ENCODE measurements around the gene LETM1. TPM values are rescaled to one million over a fixed set of nuclear protein-coding genes. Genes with fewer than 3 reads are reported as not detected.

LETM1 gene
- total RNA-seq, 1 donor from 2014 or later = 64.3 TPM

DNA sequence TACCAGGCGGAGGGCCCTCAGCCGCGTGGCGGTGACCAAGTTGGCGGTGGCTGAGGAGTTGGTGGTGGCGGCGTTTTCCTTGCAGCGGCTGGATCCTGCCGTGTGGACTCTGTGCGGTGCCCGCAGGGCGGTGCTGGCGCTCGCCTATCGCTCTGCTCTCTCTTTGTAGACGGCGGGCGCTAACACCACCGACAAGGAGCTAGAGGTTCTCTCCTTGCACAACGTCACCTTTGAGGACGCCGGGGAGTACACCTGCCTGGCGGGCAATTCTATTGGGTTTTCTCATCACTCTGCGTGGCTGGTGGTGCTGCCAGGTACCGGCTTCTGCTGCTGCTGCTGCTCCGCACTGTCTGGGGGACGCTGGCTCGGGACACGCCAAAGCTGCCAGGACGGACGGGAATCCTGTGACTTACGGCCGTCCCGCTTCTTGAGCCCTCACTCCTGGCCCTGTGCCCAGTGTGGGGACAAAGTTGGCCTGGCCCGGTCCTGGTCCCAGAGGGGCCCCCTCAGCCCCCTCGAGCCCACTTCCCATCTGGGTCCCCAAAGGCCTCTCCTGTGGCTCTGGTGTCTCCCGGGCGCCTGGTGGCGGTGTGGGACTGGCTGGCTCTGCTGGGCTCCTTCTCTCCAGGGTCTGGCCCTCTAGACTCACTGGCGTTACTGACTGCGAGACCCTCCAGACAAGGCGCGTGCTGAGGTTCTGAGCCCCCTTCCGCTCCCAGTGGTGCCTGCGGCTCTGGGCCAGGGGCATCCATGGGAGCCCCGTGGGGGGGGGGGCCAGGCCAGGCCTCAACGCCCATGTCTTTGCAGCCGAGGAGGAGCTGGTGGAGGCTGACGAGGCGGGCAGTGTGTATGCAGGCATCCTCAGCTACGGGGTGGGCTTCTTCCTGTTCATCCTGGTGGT, 52.2 kb downstream of the LETM1 start:
- H3K9me3 Mint-ChIP-seq = no peaks in the 10 kb centered on the region
- H3K4me3 Mint-ChIP-seq = no peak overlapping the region
- no peak overlapping the region for H3K27ac Mint-ChIP-seq
- TF ChIP-seq, protein P1, sequence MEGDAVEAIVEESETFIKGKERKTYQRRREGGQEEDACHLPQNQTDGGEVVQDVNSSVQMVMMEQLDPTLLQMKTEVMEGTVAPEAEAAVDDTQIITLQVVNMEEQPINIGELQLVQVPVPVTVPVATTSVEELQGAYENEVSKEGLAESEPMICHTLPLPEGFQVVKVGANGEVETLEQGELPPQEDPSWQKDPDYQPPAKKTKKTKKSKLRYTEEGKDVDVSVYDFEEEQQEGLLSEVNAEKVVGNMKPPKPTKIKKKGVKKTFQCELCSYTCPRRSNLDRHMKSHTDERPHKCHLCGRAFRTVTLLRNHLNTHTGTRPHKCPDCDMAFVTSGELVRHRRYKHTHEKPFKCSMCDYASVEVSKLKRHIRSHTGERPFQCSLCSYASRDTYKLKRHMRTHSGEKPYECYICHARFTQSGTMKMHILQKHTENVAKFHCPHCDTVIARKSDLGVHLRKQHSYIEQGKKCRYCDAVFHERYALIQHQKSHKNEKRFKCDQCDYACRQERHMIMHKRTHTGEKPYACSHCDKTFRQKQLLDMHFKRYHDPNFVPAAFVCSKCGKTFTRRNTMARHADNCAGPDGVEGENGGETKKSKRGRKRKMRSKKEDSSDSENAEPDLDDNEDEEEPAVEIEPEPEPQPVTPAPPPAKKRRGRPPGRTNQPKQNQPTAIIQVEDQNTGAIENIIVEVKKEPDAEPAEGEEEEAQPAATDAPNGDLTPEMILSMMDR (conservative IDR thresholded peaks at IDR 0.05) = no peak
- no peak for DNase-seq (ENCODE audit: extremely low spot score, unreplicated experiment)
- H3K36me3 Mint-ChIP-seq = no peaks in the 10 kb centered on the region
- no peaks in the 10 kb centered on the region for H3K27me3 Mint-ChIP-seq
- no peaks in the 10 kb centered on the region for H3K4me1 Mint-ChIP-seq (ENCODE audit: unreplicated experiment)

- Mint-ChIP-seq H3K27me3 (no peaks in the 10 kb centered on the region), H3K36me3 (no peaks in the 10 kb centered on the region), H3K27ac (no peak overlapping the region), H3K4me3 (no peak overlapping the region), H3K4me1 (ENCODE audit: unreplicated experiment) (no peaks in the 10 kb centered on the region), H3K9me3 (no peaks in the 10 kb centered on the region)
- DNase-seq (ENCODE audit: extremely low spot score, unreplicated experiment) = no peak
- TF ChIP-seq, protein P1 (conservative IDR thresholded peaks at IDR 0.05) = no peak
Measured at GRCh38 chr4:1802720-1803522, 53.0 kb downstream of the LETM1 start.

DNA sequence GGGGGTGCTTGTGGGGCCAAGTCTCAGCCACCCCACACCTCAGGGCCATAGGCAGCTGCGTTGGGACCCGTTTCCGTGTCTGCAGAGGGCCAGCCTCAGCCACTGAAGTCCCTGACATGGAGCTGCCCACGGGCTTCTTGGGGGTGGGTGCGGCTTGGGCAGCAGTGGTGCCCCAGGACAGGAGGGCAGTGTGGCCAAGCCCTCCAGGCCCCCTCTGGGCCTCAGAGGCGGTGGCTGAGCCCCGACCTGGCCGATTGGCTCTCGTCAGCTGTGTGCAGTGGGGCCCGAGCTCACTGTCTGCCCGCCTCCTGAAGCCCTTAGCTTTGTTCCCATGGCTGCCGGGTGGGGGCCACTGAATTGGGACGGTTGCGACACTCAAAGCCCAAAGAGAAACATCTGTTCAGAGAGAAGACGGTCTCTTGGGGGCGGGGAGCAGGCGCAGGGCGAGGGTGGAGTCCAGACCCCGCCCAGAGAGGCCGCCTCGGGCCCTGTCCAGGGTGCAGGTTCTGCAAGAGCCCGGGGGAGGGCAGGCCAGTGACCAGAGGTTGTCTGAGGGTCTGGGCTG, 53.7 kb downstream of the LETM1 start:
- no peak overlapping the region for H3K27ac Mint-ChIP-seq
- H3K4me1 Mint-ChIP-seq (ENCODE audit: unreplicated experiment) = no peaks in the 10 kb centered on the region

GRCh38 chr4:1801286-1801958, 54.5 kb downstream of the LETM1 start:
- no peak for DNase-seq (ENCODE audit: extremely low spot score, unreplicated experiment)
- TF ChIP-seq, protein P1 (conservative IDR thresholded peaks at IDR 0.05) = no peak
- no peaks in the 10 kb centered on the region for H3K9me3 Mint-ChIP-seq
- H3K27me3 Mint-ChIP-seq = no peaks in the 10 kb centered on the region
- H3K4me3 Mint-ChIP-seq = no peak overlapping the region
- no peak overlapping the region for H3K27ac Mint-ChIP-seq
- no peaks in the 10 kb centered on the region for H3K36me3 Mint-ChIP-seq
- H3K4me1 Mint-ChIP-seq (ENCODE audit: unreplicated experiment) = no peaks in the 10 kb centered on the region

More for the DNA sequence above, 53.7 kb downstream of the LETM1 start:
- Mint-ChIP-seq H3K36me3 (no peaks in the 10 kb centered on the region), H3K4me3 (no peak overlapping the region), H3K27me3 (no peaks in the 10 kb centered on the region), H3K9me3 (no peaks in the 10 kb centered on the region)
- DNase-seq (ENCODE audit: extremely low spot score, unreplicated experiment) = no peak
- TF ChIP-seq, protein P1 (conservative IDR thresholded peaks at IDR 0.05) = no peak

- H3K27ac Mint-ChIP-seq = no peak overlapping the region
- TF ChIP-seq, protein P1 (conservative IDR thresholded peaks at IDR 0.05) = no peak
- H3K4me3 Mint-ChIP-seq = no peak overlapping the region
Measured at GRCh38 chr4:1800805-1801204, 55.2 kb downstream of the LETM1 start.

More at GRCh38 chr4:1800805-1801204, 55.2 kb downstream of the LETM1 start:
- DNase-seq (ENCODE audit: extremely low spot score, unreplicated experiment) = no peak
- Mint-ChIP-seq H3K9me3 (no peaks in the 10 kb centered on the region), H3K4me1 (ENCODE audit: unreplicated experiment) (no peaks in the 10 kb centered on the region), H3K27me3 (no peaks in the 10 kb centered on the region), H3K36me3 (no peaks in the 10 kb centered on the region)
